OCI-LY3 (cell line): ENCODE results near the gene TMEM259.

Source experiments
- CTCF ChIP-seq: fragments of 200-600, 300-600 bp; sonication (generic); IDR thresholded peaks from 2 replicates; pipeline ENCODE4 v1.5.1; 2014; ENCODE audit warnings: antibody characterized with exemption, low read length, low read depth
- EZH2phosphoT487 ChIP-seq: fragments of 200-600 bp; shearing (Covaris generic); IDR thresholded peaks from 2 replicates; pipeline ENCODE4 v1.6.1; 2018; ENCODE audit warnings: antibody characterized with exemption, mixed run types, low read depth

DNA sequence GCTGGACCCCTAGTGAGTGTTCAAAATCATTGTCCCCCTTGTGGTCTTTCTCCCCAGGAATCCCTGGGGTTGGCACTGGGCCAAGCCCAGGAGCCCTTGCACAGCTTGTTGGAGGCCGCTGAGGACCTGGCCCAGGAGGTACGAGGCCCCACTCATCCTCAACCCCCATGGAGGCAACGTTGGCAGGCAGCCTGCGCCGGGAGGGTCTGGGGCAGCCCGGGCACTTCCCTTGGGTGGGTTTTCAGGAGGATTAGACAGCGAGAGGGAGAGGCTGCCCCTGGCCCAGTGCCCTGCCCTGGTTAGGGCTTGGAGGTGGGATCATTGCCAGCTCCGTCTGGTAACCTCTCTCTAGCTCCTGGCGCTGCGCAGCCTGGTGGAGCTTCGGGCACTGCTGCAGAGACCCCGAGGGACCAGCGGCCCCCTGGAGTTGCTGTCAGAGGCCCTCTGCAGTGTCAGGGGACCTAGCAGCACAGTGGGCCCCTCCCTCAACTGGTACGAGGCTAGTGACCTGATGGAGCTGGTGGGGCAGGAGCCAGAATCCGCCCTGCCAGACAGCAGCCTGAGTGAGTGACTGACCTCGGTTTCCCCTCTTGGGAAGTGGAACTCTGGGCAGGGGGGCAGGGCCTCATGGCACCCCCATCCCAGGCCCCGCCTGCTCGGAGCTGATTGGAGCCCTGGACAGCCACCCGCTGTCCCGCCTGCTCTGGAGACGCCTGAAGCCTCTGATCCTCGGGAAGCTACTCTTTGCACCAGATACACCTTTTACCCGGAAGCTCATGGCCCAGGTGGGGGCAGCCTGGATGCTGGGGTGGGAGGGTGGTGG lies 22.0 kb upstream of the TMEM259 start:
- TF ChIP-seq EZH2phosphoT487 (no peak), CTCF (no peak)
